Gastrocnemius medialis (tissue), 4 donors: ENCODE measurements around the gene FOXR1.

Experiments used
- CTCF ChIP-seq, 5 experiments: fragments of 450-650 bp in 3 of 5; fragments of 200-600 bp in 2 of 5; sonication (generic) in 2 of 5; IDR thresholded peaks in 4 of 5; conservative IDR thresholded peaks in 1 of 5; 1 replicate in 4 of 5; 2 replicates in 1 of 5; pipeline ENCODE4 v1.5.1; 2016 to 2019; ENCODE audit warnings: antibody characterized with exemption in 5 of 5, mild to moderate bottlenecking in 3 of 5, moderate library complexity in 3 of 5
- POLR2A ChIP-seq, 2 donors: fragments of 450-650 bp; IDR thresholded peaks; one replicate each; pipeline ENCODE4 v1.6.1; 2017; ENCODE audit warnings: antibody characterized with exemption in 2 of 2, mild to moderate bottlenecking in 2 of 2, moderate library complexity in 2 of 2

- TF ChIP-seq CTCF (IDR thresholded peaks at IDR 0.05 in 4 of 5, conservative IDR thresholded peaks at IDR 0.05 in 1 of 5) (no peak), POLR2A (IDR thresholded peaks at IDR 0.05) (no peak)
Observed at GRCh38 chr11:118975771-118976709, 4.5 kb downstream of the FOXR1 start.
